Activated CD8-positive, alpha-beta memory T cell treated with anti-CD3 and anti-CD28 coated beads for 24 hours (primary cell): ENCODE measurements around the gene RPS6KA4.

Experiments used
- DNase-seq: peaks from one replicate; pipeline ENCODE4 v3.0.0-alpha.2; 2020

RPS6KA4 gene

GRCh38 chr11:64327993-64328392 is 31.0 kb upstream of the RPS6KA4 start:
- no peak for DNase-seq

GRCh38 chr11:64330888-64331287 is 28.1 kb upstream of the RPS6KA4 start:
- no peak for DNase-seq

DNA sequence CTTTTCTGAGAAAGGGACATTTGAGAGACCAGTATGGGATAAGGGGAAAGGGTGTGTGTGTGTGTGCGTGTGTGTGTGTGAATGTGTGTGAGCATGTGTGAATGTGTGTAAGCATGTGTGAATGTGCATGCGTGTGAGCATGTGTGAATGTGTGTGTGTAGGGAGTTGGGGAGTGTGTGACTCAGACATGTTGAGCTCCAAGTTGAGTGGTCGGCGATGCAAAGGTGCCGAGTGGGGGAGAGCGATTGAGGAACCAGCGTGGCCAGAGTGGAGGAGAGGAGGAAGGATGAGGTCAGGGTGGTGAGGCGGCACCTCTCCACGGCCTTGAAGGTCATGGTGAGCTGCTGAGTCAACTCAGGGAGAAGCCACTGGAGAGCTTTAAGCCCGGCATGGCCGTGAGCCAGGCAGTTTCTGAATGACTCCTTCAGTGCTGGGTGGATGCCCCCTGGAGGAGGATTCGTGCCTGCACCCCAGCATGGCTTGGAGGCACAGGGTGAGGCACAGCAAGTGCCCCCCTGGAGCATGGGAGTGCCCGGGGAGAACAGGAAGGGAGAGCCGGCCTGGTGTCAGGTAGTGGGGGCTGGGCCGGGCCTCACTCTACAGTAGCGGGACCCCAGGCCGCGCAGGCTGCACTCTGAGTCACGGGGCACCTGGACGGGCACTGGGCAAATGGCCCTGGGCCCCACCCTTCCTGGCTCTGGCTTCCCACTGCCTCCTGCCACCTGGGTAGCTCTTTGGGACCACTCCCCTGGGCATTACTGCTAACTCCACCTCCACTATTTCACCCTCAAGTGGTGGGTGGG is 27.2 kb upstream of the RPS6KA4 start:
- DNase-seq: peak; percentile 89

DNA sequence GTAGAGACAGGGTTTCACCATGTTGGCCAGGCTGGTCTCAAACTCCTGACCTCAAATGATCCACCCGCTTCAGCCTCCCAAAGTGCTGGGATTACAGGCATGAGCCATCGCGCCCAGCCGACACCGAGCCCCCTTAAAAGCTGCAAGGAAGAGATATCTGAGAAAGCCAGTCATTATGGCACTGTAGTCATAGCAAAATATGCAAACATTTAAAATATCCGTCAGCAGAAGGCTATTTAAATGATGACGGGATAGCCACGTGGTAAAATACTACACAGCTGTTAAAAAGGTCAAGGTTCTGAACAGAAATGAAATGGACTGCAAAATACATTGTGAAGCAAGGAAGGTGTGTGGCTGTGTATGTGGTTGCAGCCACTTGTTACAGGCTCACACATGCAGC is 25.4 kb upstream of the RPS6KA4 start:
- no peak for DNase-seq

DNA sequence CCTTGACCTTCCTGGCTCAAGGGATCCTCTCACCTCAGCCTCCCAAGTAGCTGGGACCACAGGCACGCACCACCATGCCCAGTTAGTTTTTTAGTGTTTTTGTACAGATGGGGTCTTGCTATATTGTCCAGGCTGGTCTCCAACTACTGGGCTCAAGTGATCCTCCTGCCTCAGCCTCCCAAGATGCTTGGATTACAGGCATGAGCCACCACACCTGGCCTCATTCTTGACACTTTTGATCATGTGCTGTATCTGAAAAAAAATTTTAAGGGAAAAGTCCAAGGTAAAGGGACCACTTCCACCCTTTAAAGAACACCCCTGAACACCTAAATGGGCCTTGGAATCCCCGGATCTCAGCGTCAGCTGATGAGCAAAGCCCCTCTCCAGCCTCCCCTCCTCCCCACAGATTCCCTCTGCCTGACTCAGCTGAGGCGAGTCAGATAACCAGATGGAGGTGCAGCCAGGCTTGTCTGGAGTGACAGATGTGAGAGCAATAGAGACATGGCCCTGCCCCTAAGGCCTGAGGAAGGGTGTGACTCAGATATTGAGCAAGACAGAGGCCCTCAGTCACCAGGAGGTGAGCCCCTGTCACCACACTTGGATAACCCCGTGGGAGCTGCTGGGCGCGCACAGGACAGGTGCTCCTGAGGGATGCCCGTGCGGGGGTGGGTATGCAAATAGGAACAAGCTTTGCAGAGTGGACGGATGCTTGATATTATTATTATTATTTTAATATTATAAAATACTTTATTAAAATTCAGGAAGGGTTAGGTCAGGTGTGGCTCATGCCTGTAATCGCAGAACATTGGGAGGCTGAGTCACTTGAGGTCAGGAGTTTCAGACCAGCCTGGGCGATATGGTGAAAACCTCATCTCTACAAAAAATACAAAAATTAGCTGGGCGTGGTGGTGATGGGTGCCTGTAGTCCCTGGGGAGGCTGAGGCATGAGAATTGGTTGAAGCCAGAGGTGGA is 23.9 kb upstream of the RPS6KA4 start:
- DNase-seq: no peak

GRCh38 chr11:64337538-64338249 is 21.3 kb upstream of the RPS6KA4 start:
- no peak for DNase-seq

DNA sequence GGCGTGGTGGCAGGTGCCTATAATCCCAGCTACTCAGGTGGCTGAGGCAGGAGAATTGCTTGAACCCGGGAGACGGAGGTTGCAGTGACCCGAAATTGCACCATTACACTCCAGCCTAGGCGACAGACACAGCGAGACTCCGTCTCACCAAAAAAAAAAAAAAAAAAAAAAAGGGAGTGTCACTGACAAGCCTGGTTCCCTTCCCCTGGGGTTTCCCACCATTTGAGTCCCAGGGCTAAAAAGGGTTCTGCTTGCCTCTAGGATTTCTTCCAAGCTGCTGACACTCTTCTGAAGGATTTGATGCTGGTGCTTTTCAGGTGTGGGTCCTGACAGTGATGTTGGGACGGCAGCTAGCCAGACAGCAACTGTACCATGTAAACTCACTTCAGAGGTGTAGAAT is 20.2 kb upstream of the RPS6KA4 start:
- no peak for DNase-seq

- DNase-seq: no peak
These were observed 19.7 kb upstream of the RPS6KA4 start for GRCh38 chr11:64339286-64339685.

DNA sequence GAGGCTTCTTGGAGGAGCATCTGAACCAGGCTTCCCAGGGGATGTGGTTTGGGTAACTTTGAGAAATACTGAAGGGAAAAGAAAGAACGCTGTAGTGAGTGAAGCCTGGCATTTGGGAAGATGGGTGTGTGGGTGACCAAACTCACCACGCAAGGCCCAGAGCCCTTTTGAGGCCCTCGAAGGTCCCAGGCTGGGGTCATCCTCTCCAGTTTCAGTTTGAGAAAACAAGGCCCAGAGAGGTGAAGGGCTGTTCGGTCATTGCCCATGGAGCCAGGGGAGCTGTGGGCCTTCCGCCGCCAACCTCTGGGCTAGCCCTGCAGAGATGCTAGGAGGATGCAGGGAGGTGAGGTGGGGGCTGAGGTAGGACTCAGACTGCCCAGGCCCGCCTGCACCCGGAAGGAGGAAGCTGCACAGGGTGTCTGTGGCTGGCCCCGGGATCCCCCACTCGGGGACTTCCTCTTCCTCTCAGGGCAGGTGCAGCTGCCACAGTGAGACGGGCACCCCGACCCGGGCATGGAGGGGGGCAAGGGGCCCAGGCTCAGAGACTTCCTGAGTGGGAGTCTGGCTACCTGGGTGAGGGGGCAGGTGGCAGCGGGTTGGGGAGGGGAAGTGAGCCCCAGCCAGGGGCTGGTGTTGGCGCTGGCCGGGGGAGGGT is 19.1 kb upstream of the RPS6KA4 start, which contains the start of gene CCDC88B:
Gene CCDC88B, plus strand, starts transcription at position 451 of the 655 bp plus-strand sequence. Its CDS starts 63 bp downstream, at position 514.
- DNase-seq: peak; percentile 92

GRCh38 chr11:64340671-64341335 is 18.2 kb upstream of the RPS6KA4 start:
- DNase-seq: peak; percentile 95

DNA sequence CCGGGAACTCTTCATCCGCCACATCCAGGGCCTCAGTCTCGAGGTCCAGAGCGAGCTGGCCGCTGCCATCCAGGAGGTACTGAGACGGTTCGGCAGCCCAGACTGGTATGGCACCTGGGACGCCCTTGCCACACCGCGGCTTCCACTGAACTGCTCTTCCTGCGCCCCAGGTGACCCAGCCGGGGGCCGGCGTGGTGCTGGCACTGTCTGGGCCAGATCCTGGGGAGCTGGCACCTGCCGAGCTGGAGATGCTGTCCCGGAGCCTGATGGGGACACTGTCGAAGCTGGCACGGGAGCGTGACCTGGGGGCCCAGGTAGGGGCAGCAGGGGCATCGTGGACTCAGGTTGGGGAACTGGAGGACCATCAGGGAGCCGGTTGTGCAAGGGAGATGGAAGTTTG is 17.5 kb upstream of the RPS6KA4 start:
- DNase-seq: no peak

DNA sequence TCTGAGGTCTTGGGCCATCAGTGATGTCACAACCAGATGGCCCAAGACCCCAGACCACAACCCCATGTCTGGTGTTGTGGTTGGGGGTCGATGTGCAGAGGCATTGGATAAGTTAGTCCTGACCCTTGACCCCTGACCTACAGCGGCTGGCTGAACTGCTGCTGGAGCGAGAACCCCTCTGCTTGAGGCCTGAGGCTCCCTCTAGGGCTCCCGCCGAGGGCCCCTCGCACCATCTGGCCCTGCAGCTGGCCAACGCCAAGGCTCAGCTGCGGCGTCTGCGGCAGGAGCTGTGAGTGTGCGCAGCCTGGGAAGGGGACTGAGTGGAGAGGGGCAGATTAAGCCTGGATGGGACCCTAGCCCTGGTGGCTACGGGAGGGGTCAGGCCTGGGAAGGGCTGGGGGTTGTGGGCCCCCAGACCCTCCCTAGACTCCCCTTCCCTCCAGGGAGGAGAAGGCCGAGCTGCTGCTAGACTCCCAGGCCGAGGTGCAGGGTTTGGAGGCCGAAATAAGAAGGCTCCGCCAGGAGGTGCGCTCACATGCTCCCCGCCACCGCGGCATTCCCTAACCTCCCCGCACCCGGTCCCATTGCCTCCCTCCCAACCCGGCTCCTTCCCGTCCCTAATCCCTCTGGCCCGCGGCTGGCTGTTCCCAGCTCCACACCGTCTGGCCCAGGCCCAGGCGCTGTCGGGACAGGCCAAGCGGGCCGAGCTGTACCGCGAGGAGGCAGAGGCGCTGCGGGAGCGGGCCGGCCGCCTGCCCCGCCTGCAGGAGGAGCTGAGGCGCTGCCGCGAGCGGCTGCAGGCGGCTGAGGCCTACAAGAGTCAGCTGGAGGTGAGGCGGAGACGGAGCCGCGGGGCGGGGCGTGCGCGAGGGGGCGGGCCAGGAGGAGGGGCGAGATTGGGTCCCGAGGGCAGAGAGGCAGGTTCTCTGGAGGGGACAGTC is 16.8 kb upstream of the RPS6KA4 start:
- peak; percentile 97 for DNase-seq

DNA sequence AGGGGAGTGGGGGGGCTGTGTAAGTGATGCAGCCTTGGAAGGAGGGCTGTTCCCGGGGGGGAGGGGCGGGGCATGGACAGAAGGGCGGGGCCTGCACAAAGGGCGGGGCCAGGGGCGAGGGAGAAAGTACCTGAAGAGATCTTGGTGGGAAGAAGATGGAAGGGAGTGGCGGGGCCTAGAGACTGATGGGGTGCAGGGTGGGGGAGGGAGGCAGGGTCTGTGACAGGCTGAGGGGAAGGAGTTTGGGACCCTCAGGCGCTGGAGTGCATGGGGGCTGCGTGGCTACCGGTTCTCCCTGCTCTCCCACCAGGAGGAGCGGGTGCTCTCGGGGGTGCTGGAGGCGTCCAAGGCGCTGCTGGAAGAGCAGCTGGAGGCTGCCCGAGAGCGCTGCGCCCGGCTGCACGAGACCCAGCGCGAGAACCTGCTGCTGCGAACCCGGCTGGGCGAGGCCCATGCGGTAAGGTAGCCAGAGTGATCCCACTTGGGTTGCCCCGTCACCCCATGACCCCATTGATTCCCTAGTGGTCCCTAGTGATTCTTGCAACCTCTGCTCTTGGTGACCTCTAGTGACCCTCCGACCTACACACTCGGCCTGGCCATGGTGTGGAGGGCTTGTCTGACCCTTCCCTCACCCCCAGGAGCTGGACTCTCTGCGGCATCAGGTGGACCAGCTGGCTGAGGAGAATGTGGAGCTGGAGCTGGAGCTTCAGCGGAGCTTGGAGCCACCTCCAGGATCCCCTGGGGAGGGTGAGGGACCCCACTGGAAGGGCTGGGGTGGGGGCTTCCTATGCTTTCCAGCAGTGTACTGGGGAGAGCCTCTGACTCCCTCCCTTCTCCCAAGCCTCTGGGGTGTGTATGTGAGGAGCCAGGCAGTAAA is 15.9 kb upstream of the RPS6KA4 start:
- no peak for DNase-seq

DNA sequence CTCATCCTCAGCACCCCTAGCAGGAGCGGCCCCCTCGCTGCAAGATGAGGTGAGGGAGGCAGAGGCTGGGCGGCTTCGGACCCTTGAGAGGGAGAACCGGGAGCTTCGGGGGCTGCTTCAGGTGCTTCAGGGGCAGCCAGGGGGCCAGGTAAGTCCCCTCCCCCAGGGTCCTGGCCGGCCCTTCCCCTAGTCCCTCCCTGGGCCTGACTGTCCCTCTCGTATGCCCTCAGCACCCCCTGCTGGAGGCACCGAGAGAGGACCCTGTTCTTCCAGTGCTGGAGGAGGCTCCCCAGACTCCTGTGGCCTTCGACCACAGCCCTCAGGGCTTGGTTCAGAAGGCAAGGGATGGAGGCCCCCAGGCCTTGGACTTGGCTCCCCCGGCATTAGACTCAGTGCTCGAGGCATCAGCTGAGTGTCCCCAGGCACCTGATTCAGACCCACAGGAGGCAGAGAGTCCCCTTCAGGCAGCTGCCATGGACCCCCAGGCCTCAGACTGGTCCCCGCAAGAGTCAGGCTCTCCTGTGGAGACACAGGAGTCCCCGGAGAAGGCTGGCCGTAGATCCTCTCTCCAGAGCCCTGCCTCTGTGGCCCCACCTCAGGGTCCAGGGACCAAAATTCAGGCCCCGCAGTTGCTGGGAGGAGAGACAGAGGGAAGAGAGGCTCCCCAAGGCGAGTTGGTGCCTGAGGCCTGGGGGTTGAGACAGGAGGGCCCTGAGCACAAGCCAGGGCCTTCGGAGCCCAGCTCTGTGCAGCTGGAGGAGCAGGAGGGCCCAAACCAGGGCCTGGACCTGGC is 15.0 kb upstream of the RPS6KA4 start:
- no peak for DNase-seq

- no peak for DNase-seq
These were observed 14.2 kb upstream of the RPS6KA4 start for GRCh38 chr11:64344787-64345186.

GRCh38 chr11:64347193-64347867 is 11.6 kb upstream of the RPS6KA4 start:
- no peak for DNase-seq

GRCh38 chr11:64348383-64349024 is 10.5 kb upstream of the RPS6KA4 start:
- no peak for DNase-seq

GRCh38 chr11:64349025-64349387 is 10.0 kb upstream of the RPS6KA4 start:
- DNase-seq: no peak
